ENCODE data around the gene CIC. TPM values are rescaled to one million over a fixed set of nuclear protein-coding genes. Genes with fewer than 3 reads are reported as not detected.

The CIC gene
- total RNA-seq, 3 donors from 2014 or later (not counting 1 experiment from before 2014, with no cell fraction given): 95.4 to 121 (median 108) TPM

GRCh38 chr19:42247640-42248199 is 21.3 kb upstream of the CIC start:
- Histone ChIP-seq H3K27me3 (ENCODE audit: control insufficient read depth, insufficient read depth, low read length) (no peaks in the 10 kb centered on the region), H3K27ac (ENCODE audit: low read length) (no peak overlapping the region), H3K9me3 (ENCODE audit: control insufficient read depth, insufficient read depth, low read length) (no peaks in the 10 kb centered on the region), H3K4me1 (ENCODE audit: control insufficient read depth, insufficient read depth, low read length) (peaks cover 41% of the 10 kb centered on the region), H3K36me3 (ENCODE audit: control insufficient read depth, insufficient read depth, low read length) (peaks cover 5% of the 10 kb centered on the region), H3K4me3 (ENCODE audit: low read length) (no peak overlapping the region)
- H3K9me3 Mint-ChIP-seq: no peaks in the 10 kb centered on the region
- no peak overlapping the region for H3K4me3 Mint-ChIP-seq
- H3K27ac Mint-ChIP-seq: no peak overlapping the region
- no peaks in the 10 kb centered on the region for H3K27me3 Mint-ChIP-seq (ENCODE audit: low read depth in 2 of 2)
- no peaks in the 10 kb centered on the region for H3K36me3 Mint-ChIP-seq
- H3K4me1 Mint-ChIP-seq: peaks cover 29 to 48% of the 10 kb centered on the region in 2 donors
- intact Hi-C loops (cut with micrococcal nuclease): no loop called here
- DNase-seq: no peak
- ATAC-seq: no peak
- WGBS (ENCODE audit: insufficient coverage): 100% methylated on average over 2 of the region's 6 CpGs
- TF ChIP-seq, protein P1, sequence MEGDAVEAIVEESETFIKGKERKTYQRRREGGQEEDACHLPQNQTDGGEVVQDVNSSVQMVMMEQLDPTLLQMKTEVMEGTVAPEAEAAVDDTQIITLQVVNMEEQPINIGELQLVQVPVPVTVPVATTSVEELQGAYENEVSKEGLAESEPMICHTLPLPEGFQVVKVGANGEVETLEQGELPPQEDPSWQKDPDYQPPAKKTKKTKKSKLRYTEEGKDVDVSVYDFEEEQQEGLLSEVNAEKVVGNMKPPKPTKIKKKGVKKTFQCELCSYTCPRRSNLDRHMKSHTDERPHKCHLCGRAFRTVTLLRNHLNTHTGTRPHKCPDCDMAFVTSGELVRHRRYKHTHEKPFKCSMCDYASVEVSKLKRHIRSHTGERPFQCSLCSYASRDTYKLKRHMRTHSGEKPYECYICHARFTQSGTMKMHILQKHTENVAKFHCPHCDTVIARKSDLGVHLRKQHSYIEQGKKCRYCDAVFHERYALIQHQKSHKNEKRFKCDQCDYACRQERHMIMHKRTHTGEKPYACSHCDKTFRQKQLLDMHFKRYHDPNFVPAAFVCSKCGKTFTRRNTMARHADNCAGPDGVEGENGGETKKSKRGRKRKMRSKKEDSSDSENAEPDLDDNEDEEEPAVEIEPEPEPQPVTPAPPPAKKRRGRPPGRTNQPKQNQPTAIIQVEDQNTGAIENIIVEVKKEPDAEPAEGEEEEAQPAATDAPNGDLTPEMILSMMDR (IDR thresholded peaks at IDR 0.05): no peak

DNA sequence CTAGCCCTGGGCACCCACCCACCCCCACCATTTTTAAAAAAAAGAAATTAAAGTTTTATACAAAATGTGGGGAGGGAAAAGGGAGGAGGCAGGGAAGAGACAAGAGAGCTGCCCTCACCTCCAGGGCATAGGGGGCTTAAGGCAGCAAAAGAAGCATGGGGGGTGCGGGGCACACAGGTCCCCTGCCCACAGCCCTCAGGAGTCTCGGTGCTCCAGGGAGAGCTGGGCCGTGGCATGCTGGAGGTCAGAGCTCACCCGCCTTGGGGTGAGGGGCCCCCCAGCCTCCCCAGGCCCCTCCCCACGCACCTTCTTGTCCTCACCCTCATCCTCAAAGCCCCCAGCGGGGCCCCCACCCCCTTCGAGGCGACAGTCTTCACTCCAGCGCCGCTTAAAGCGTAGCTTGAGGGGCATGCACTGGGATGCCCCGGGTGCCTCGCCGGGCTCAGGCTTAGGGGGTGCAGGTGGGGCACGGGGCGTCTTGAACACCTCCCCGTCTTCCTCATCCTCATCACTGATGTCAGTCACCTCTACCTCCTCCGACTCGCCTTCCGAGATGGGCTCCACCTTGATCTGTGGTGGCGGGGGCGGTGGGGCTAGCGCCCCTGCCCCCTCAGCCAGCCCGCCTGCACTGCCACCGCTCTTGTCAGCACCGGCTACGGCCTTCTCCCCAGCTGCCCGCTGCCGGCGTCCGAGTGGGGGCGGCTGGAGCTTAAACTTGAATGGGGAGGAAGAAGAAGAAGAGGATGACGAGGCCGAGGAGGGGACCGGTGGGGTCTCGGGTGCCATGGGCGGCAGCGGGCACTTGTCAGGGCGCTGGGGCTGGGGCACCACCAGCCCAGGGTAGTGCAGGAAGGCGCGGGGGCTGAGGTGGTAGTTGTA is 20.5 kb upstream of the CIC start:
- H3K4me3 Mint-ChIP-seq: peak overlapping the region; percentile 37

DNA sequence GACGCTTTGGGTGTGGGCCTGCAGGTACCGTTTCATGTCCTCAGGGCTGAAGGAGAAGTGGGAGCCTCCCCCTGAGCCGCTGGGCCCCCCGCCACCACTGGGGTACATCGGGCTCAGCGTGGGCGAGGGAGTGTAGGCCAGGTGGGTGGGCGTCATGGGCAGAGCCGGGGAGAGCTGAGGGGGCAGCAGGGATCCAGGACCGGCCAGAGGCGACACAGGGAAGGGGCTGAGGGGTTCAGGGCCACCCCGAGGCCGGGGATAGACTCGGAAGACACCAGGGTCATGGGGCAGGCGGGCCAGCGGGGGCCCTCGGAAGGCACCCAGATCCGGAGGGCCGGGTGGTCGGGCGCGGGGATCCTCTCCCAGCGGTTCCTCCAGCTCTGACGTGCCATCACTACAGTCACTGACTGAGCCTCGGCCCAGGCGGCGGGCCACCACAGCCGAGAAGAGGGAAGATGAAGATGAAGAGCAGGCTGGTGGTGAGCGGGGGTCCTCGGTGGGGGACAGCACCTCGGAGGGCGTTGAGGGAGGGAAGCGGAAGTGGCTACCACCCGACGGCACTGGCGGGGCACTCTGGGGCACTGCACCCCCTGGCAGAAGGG is 19.8 kb upstream of the CIC start:
- H3K9me3 Mint-ChIP-seq: no peaks in the 10 kb centered on the region
- no peaks in the 10 kb centered on the region for H3K27me3 Mint-ChIP-seq (ENCODE audit: low read depth in 2 of 2)
- H3K9me3 ChIP-seq (ENCODE audit: control insufficient read depth, insufficient read depth, low read length): no peaks in the 10 kb centered on the region
- WGBS (ENCODE audit: insufficient coverage): 91% methylated on average over 36 of the region's 36 CpGs
- TF ChIP-seq, protein P1 (IDR thresholded peaks at IDR 0.05): no peak
- no peak for ATAC-seq
- H3K27me3 ChIP-seq (ENCODE audit: control insufficient read depth, insufficient read depth, low read length): no peaks in the 10 kb centered on the region
- H3K4me3 ChIP-seq (ENCODE audit: low read length): no peak overlapping the region
- intact Hi-C loops (cut with micrococcal nuclease): no loop called here
- H3K4me1 Mint-ChIP-seq: peaks cover 22 to 45% of the 10 kb centered on the region in 2 donors
- no peaks in the 10 kb centered on the region for H3K36me3 Mint-ChIP-seq
- H3K4me1 ChIP-seq (ENCODE audit: control insufficient read depth, insufficient read depth, low read length): peaks cover 36% of the 10 kb centered on the region
- H3K27ac Mint-ChIP-seq: peak overlapping the region in 1 of 2 donors; percentile 49
- peak overlapping the region; percentile 37 for H3K4me3 Mint-ChIP-seq
- H3K36me3 ChIP-seq (ENCODE audit: control insufficient read depth, insufficient read depth, low read length): peaks cover 5% of the 10 kb centered on the region
- DNase-seq: no peak
- H3K27ac ChIP-seq (ENCODE audit: low read length): no peak overlapping the region

More for the DNA sequence above, 20.5 kb upstream of the CIC start:
- Histone ChIP-seq H3K4me3 (ENCODE audit: low read length) (no peak overlapping the region), H3K9me3 (ENCODE audit: control insufficient read depth, insufficient read depth, low read length) (no peaks in the 10 kb centered on the region), H3K27ac (ENCODE audit: low read length) (no peak overlapping the region), H3K4me1 (ENCODE audit: control insufficient read depth, insufficient read depth, low read length) (peaks cover 43% of the 10 kb centered on the region), H3K36me3 (ENCODE audit: control insufficient read depth, insufficient read depth, low read length) (peaks cover 5% of the 10 kb centered on the region), H3K27me3 (ENCODE audit: control insufficient read depth, insufficient read depth, low read length) (no peaks in the 10 kb centered on the region)
- DNase-seq: no peak
- Mint-ChIP-seq H3K4me1 (peaks cover 23 to 47% of the 10 kb centered on the region in 2 donors), H3K27me3 (ENCODE audit: low read depth in 2 of 2) (no peaks in the 10 kb centered on the region), H3K9me3 (no peaks in the 10 kb centered on the region), H3K27ac (peak overlapping the region in 1 of 2 donors; percentile 49), H3K36me3 (no peaks in the 10 kb centered on the region)
- intact Hi-C loops (cut with micrococcal nuclease): no loop called here
- TF ChIP-seq, protein P1 (IDR thresholded peaks at IDR 0.05): no peak
- no peak for ATAC-seq
- 96% methylated on average over 41 of the region's 41 CpGs for WGBS (ENCODE audit: insufficient coverage)
